Measurements from ENCODE around the gene RALBP1.
"Not testable (repeated sequence)": the region's sequence is repeated elsewhere in the genome, so short reads cannot be mapped to it uniquely, and the experiment has no call there.

Gene RALBP1

GRCh38 chr18:9483526-9483925 lies 8.2 kb downstream of the RALBP1 start:
- Histone ChIP-seq H3K4me3 (ENCODE audit: low read length) (no peak overlapping the region), H3K9me3 (ENCODE audit: control insufficient read depth, low read depth, low read length) (no peaks in the 10 kb centered on the region), H3K27me3 (ENCODE audit: control insufficient read depth, insufficient read depth, low read length) (no peaks in the 10 kb centered on the region), H3K4me1 (ENCODE audit: control insufficient read depth, low read depth, low read length) (no peaks in the 10 kb centered on the region), H3K36me3 (ENCODE audit: control insufficient read depth, low read depth, low read length) (no peaks in the 10 kb centered on the region), H3K27ac (ENCODE audit: low read length) (no peak overlapping the region), H3K9ac (ENCODE audit: low read length) (no peak overlapping the region)

- H3K36me3 ChIP-seq (ENCODE audit: control insufficient read depth, low read depth, low read length); H3K4me3 ChIP-seq (ENCODE audit: low read length); H3K27ac ChIP-seq (ENCODE audit: low read length); H3K27me3 ChIP-seq (ENCODE audit: control insufficient read depth, insufficient read depth, low read length); H3K9ac ChIP-seq (ENCODE audit: low read length); H3K4me1 ChIP-seq (ENCODE audit: control insufficient read depth, low read depth, low read length); H3K9me3 ChIP-seq (ENCODE audit: control insufficient read depth, low read depth, low read length): not testable (repeated sequence)
Observed at GRCh38 chr18:9484856-9485255, 9.5 kb downstream of the RALBP1 start.

GRCh38 chr18:9488538-9488937 lies 13.2 kb downstream of the RALBP1 start:
- H3K27me3 ChIP-seq (ENCODE audit: control insufficient read depth, insufficient read depth, low read length), result no peaks in the 10 kb centered on the region
- H3K27ac ChIP-seq (ENCODE audit: low read length), result no peak overlapping the region
- no peak overlapping the region for H3K9ac ChIP-seq (ENCODE audit: low read length)
- H3K36me3 ChIP-seq (ENCODE audit: control insufficient read depth, low read depth, low read length), result no peaks in the 10 kb centered on the region
- H3K4me3 ChIP-seq (ENCODE audit: low read length), result no peak overlapping the region
- H3K9me3 ChIP-seq (ENCODE audit: control insufficient read depth, low read depth, low read length), result peaks cover 5% of the 10 kb centered on the region
- H3K4me1 ChIP-seq (ENCODE audit: control insufficient read depth, low read depth, low read length), result peaks cover 2% of the 10 kb centered on the region

GRCh38 chr18:9494778-9495331 lies 19.5 kb downstream of the RALBP1 start:
- peak overlapping the region; percentile 13 for H3K27ac ChIP-seq (ENCODE audit: low read length)

GRCh38 chr18:9495465-9495864 lies 20.2 kb downstream of the RALBP1 start:
- Histone ChIP-seq H3K27me3 (ENCODE audit: control insufficient read depth, insufficient read depth, low read length) (no peaks in the 10 kb centered on the region), H3K4me1 (ENCODE audit: control insufficient read depth, low read depth, low read length) (peaks cover 33% of the 10 kb centered on the region), H3K9ac (ENCODE audit: low read length) (no peak overlapping the region), H3K36me3 (ENCODE audit: control insufficient read depth, low read depth, low read length) (no peaks in the 10 kb centered on the region), H3K4me3 (ENCODE audit: low read length) (peak overlapping the region; percentile 23), H3K9me3 (ENCODE audit: control insufficient read depth, low read depth, low read length) (peaks cover 5% of the 10 kb centered on the region), H3K27ac (ENCODE audit: low read length) (peak overlapping the region; percentile 8)

More at GRCh38 chr18:9494778-9495331, 19.5 kb downstream of the RALBP1 start:
- Histone ChIP-seq H3K27me3 (ENCODE audit: control insufficient read depth, insufficient read depth, low read length) (no peaks in the 10 kb centered on the region), H3K9me3 (ENCODE audit: control insufficient read depth, low read depth, low read length) (peaks cover 5% of the 10 kb centered on the region), H3K4me1 (ENCODE audit: control insufficient read depth, low read depth, low read length) (peaks cover 33% of the 10 kb centered on the region), H3K36me3 (ENCODE audit: control insufficient read depth, low read depth, low read length) (no peaks in the 10 kb centered on the region), H3K9ac (ENCODE audit: low read length) (no peak overlapping the region), H3K4me3 (ENCODE audit: low read length) (peak overlapping the region; percentile 23)

GRCh38 chr18:9495916-9496705 lies 20.8 kb downstream of the RALBP1 start:
- Histone ChIP-seq H3K27ac (ENCODE audit: low read length) (peak overlapping the region; percentile 8), H3K9me3 (ENCODE audit: control insufficient read depth, low read depth, low read length) (peaks cover 5% of the 10 kb centered on the region), H3K4me3 (ENCODE audit: low read length) (peak overlapping the region; percentile 23), H3K36me3 (ENCODE audit: control insufficient read depth, low read depth, low read length) (no peaks in the 10 kb centered on the region), H3K27me3 (ENCODE audit: control insufficient read depth, insufficient read depth, low read length) (no peaks in the 10 kb centered on the region), H3K4me1 (ENCODE audit: control insufficient read depth, low read depth, low read length) (peaks cover 33% of the 10 kb centered on the region), H3K9ac (ENCODE audit: low read length) (no peak overlapping the region)

GRCh38 chr18:9506046-9506792 lies 30.9 kb downstream of the RALBP1 start:
- H3K9me3 ChIP-seq (ENCODE audit: control insufficient read depth, low read depth, low read length), result no peaks in the 10 kb centered on the region
- no peaks in the 10 kb centered on the region for H3K27me3 ChIP-seq (ENCODE audit: control insufficient read depth, insufficient read depth, low read length)
- peaks cover 4% of the 10 kb centered on the region for H3K4me1 ChIP-seq (ENCODE audit: control insufficient read depth, low read depth, low read length)
- H3K27ac ChIP-seq (ENCODE audit: low read length), result no peak overlapping the region
- H3K4me3 ChIP-seq (ENCODE audit: low read length), result no peak overlapping the region
- no peaks in the 10 kb centered on the region for H3K36me3 ChIP-seq (ENCODE audit: control insufficient read depth, low read depth, low read length)
- no peak overlapping the region for H3K9ac ChIP-seq (ENCODE audit: low read length)

- Histone ChIP-seq H3K9ac (ENCODE audit: low read length) (no peak overlapping the region), H3K4me3 (ENCODE audit: low read length) (no peak overlapping the region), H3K36me3 (ENCODE audit: control insufficient read depth, low read depth, low read length) (no peaks in the 10 kb centered on the region), H3K9me3 (ENCODE audit: control insufficient read depth, low read depth, low read length) (no peaks in the 10 kb centered on the region), H3K27me3 (ENCODE audit: control insufficient read depth, insufficient read depth, low read length) (no peaks in the 10 kb centered on the region), H3K27ac (ENCODE audit: low read length) (no peak overlapping the region), H3K4me1 (ENCODE audit: control insufficient read depth, low read depth, low read length) (peaks cover 4% of the 10 kb centered on the region)
Observed at GRCh38 chr18:9507565-9508088, 32.3 kb downstream of the RALBP1 start.

- H3K9ac ChIP-seq (ENCODE audit: low read length), result no peak overlapping the region
- no peak overlapping the region for H3K27ac ChIP-seq (ENCODE audit: low read length)
- H3K27me3 ChIP-seq (ENCODE audit: control insufficient read depth, insufficient read depth, low read length), result no peaks in the 10 kb centered on the region
- no peaks in the 10 kb centered on the region for H3K9me3 ChIP-seq (ENCODE audit: control insufficient read depth, low read depth, low read length)
- no peaks in the 10 kb centered on the region for H3K36me3 ChIP-seq (ENCODE audit: control insufficient read depth, low read depth, low read length)
- no peak overlapping the region for H3K4me3 ChIP-seq (ENCODE audit: low read length)
- H3K4me1 ChIP-seq (ENCODE audit: control insufficient read depth, low read depth, low read length), result peaks cover 4% of the 10 kb centered on the region
Observed at GRCh38 chr18:9508446-9509025, 33.2 kb downstream of the RALBP1 start.

- H3K4me3 ChIP-seq (ENCODE audit: low read length), result no peak overlapping the region
- H3K36me3 ChIP-seq (ENCODE audit: control insufficient read depth, low read depth, low read length), result peaks cover 3% of the 10 kb centered on the region
- no peaks in the 10 kb centered on the region for H3K4me1 ChIP-seq (ENCODE audit: control insufficient read depth, low read depth, low read length)
- H3K9ac ChIP-seq (ENCODE audit: low read length), result no peak overlapping the region
- H3K9me3 ChIP-seq (ENCODE audit: control insufficient read depth, low read depth, low read length), result no peaks in the 10 kb centered on the region
- no peaks in the 10 kb centered on the region for H3K27me3 ChIP-seq (ENCODE audit: control insufficient read depth, insufficient read depth, low read length)
- no peak overlapping the region for H3K27ac ChIP-seq (ENCODE audit: low read length)
Observed at GRCh38 chr18:9513971-9514512, 38.7 kb downstream of the RALBP1 start.

- Histone ChIP-seq H3K27me3 (ENCODE audit: control insufficient read depth, insufficient read depth, low read length) (no peaks in the 10 kb centered on the region), H3K36me3 (ENCODE audit: control insufficient read depth, low read depth, low read length) (peaks cover 3% of the 10 kb centered on the region), H3K27ac (ENCODE audit: low read length) (no peak overlapping the region), H3K4me1 (ENCODE audit: control insufficient read depth, low read depth, low read length) (no peaks in the 10 kb centered on the region), H3K9ac (ENCODE audit: low read length) (no peak overlapping the region), H3K9me3 (ENCODE audit: control insufficient read depth, low read depth, low read length) (no peaks in the 10 kb centered on the region), H3K4me3 (ENCODE audit: low read length) (no peak overlapping the region)
Observed at GRCh38 chr18:9516437-9517064, 41.2 kb downstream of the RALBP1 start.

Data from iPS-18a (cell line).